Measurements from ENCODE around the gene CEP112. TPM values are rescaled to one million over a fixed set of nuclear protein-coding genes. Genes with fewer than 3 reads are reported as not detected.

Gene CEP112
- total and polyA plus RNA-seq, 9 of the 15 experiments (the other 6 are each of a cell fraction or from before 2014, with no cell fraction given) = 0.84 TPM; not detected in 8

GRCh38 chr17:65891231-65891735 lies 300.6 kb downstream of the CEP112 start:
- Histone ChIP-seq H3K4me2 (ENCODE audit: insufficient read depth, low read length) (no peak overlapping the region), H3K4me1 (replicated peaks in 1 of 2; ENCODE audit: control insufficient read depth in 2 of 2, insufficient read depth in 2 of 2, low read length in 2 of 2) (no peaks in the 10 kb centered on the region), H3K27me3 (ENCODE audit: control insufficient read depth in 2 of 2, insufficient read depth in 2 of 2, low read length in 2 of 2) (no peaks in the 10 kb centered on the region), H3K79me2 (ENCODE audit: control insufficient read depth, insufficient read depth, low read length) (no peaks in the 10 kb centered on the region), H4K20me1 (replicated peaks; ENCODE audit: control insufficient read depth, insufficient read depth, low read length) (no peaks in the 10 kb centered on the region), H3K36me3 (ENCODE audit: control insufficient read depth, insufficient read depth, low read length) (no peaks in the 10 kb centered on the region), H3K4me3 (no peak overlapping the region), H2AFZ (ENCODE audit: low read depth, low read length) (no peak overlapping the region), H3K9me1 (ENCODE audit: control insufficient read depth, insufficient read depth, low read length) (no peaks in the 10 kb centered on the region), H3K9me3 (replicated peaks; ENCODE audit: control insufficient read depth, insufficient read depth, low read depth, low read length) (no peaks in the 10 kb centered on the region), H3K27ac (ENCODE audit: extremely low read depth, low read depth, low read length) (no peak overlapping the region), H3K9ac (ENCODE audit: insufficient read depth in 1 of 2, low read depth in 2 of 2, low read length in 2 of 2) (no peak overlapping the region)
- ATAC-seq (no peak), DNase-seq (ENCODE audit: extremely low read depth in 1 of 4, low spot score in 3 of 4) (no peak), FAIRE-seq (no peak)
- BruUV-seq (replicated peaks) = no TSS peak
- TF ChIP-seq SMC3 (conservative IDR thresholded peaks at IDR 0.05; ENCODE audit: insufficient read depth, low read depth, low read length) = no peak
- TF ChIP-seq BRD9 (IDR thresholded peaks at IDR 0.05; ENCODE audit: low read depth, partially characterized antibody) = no peak
- TF ChIP-seq NUFIP1 (IDR thresholded peaks at IDR 0.05; ENCODE audit: partially characterized antibody) = no peak
- TF ChIP-seq MYBL2 (IDR thresholded peaks at IDR 0.05; ENCODE audit: low read depth) = no peak
- no peak for TF ChIP-seq MYBL2 (CRISPR knock-in tag; IDR thresholded peaks at IDR 0.05; ENCODE audit: borderline replicate concordance)
- no peak for TF ChIP-seq ID3 (CRISPR knock-in tag; IDR thresholded peaks at IDR 0.05)
- no peak for TF ChIP-seq ID3 (tag; IDR thresholded peaks at IDR 0.05)
- no peak for TF ChIP-seq DLX4 (CRISPR knock-in tag; IDR thresholded peaks at IDR 0.05)
- TF ChIP-seq, protein P1, sequence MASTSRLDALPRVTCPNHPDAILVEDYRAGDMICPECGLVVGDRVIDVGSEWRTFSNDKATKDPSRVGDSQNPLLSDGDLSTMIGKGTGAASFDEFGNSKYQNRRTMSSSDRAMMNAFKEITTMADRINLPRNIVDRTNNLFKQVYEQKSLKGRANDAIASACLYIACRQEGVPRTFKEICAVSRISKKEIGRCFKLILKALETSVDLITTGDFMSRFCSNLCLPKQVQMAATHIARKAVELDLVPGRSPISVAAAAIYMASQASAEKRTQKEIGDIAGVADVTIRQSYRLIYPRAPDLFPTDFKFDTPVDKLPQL (IDR thresholded peaks at IDR 0.05; ENCODE audit: extremely low read depth, insufficient read length) = no peak
- TF ChIP-seq SMARCC2 (IDR thresholded peaks at IDR 0.05; ENCODE audit: low read depth) = no peak
- no peak for TF ChIP-seq PBX2 (CRISPR knock-in tag; IDR thresholded peaks at IDR 0.05; ENCODE audit: low read depth)
- no peak for TF ChIP-seq PBX2 (tag; conservative IDR thresholded peaks at IDR 0.05; ENCODE audit: low read depth)
- no peak for TF ChIP-seq TSHZ1 (CRISPR knock-in tag; IDR thresholded peaks at IDR 0.05)
- no peak for TF ChIP-seq ADNP (tag; IDR thresholded peaks at IDR 0.05)
- TF ChIP-seq CTBP1 (IDR thresholded peaks at IDR 0.05; ENCODE audit: borderline replicate concordance) = no peak
- POLR2A ChIA-PET = no interaction called here
- 0% methylated on average over 7 of the region's 7 CpGs for WGBS (ENCODE audit: insufficient coverage, low coverage, missing lambda C conversion rate)
- intact Hi-C loops (cut with micrococcal nuclease) (no loop called here), in situ Hi-C loops (cut with MboI) (no loop called here)
- CTCF ChIA-PET (ENCODE audit: low intra/inter-chr PET ratio) = no interaction called here
